IMR-90 (cell line): ENCODE data around the gene KRT35. TPM values are rescaled to one million over a fixed set of nuclear protein-coding genes. Genes with fewer than 3 reads are reported as not detected.

ENCODE experiments used
- ATAC-seq: fragments of 200-7000 bp; cut with Tn5 transposase; 2 replicates; pipeline ENCODE4 v1.9.1; 2020; ENCODE audit warnings: low read depth, mild to moderate bottlenecking, moderate library complexity
- BruUV-seq: library from RNA; stranded (reverse); fragments of 400-500 nt; replicated peaks from 2 replicates; lab custom pipeline; 2021; lab: Mats Ljungman, UMichigan
- CTCF ChIA-PET: fragments of 300-600 bp; formaldehyde crosslinking; extraction: SDS; loops from one replicate; lab custom pipeline; 2021; ENCODE audit warnings: antibody characterized with exemption; lab: Yijun Ruan, JAX
- POLR2A ChIA-PET: fragments of 300-600 bp; sonication (Branson Sonifier 250); formaldehyde crosslinking; loops from one replicate; lab custom pipeline; 2022; ENCODE audit warnings: antibody characterized with exemption; ENCODE audit not compliant: unreplicated experiment; lab: Charles Lee
- DNase-seq: peaks from one replicate; pipeline ENCODE4 v3.0.0; 2013
- H2AFZ ChIP-seq: replicated peaks from 2 replicates; pipeline ENCODE3; 2013; ENCODE audit warnings: low read length, mild to moderate bottlenecking; ENCODE audit not compliant: poor library complexity
- H2AK5ac ChIP-seq: 2 replicates; pipeline ENCODE4 v1.6.1; 2013; ENCODE audit warnings: low read depth, low read length, inconsistent platforms
- H2AK9ac ChIP-seq: replicated peaks from 2 replicates; pipeline ENCODE3; 2013; ENCODE audit warnings: mild to moderate bottlenecking, low read depth, low read length, moderate library complexity; ENCODE audit not compliant: poor library complexity
- H2BK120ac ChIP-seq: 2 replicates; pipeline ENCODE4 v1.6.1; 2013; ENCODE audit warnings: low read depth, low read length, inconsistent platforms
- H2BK15ac ChIP-seq: 3 replicates; pipeline ENCODE4 v1.6.1; 2013; ENCODE audit warnings: low read depth, low read length, inconsistent platforms
- H2BK20ac ChIP-seq: 2 replicates; pipeline ENCODE4 v1.6.1; 2013; ENCODE audit warnings: low read depth, mild to moderate bottlenecking, inconsistent platforms, low read length, moderate library complexity
- H2BK5ac ChIP-seq: 2 replicates; pipeline ENCODE4 v1.6.1; 2013; ENCODE audit warnings: mild to moderate bottlenecking, low read depth, low read length, inconsistent platforms; ENCODE audit not compliant: poor library complexity, severe bottlenecking
- H3K14ac ChIP-seq: replicated peaks from 2 replicates; pipeline ENCODE4 v1.6.1; 2013; ENCODE audit warnings: low read depth, low read length, inconsistent platforms
- H3K18ac ChIP-seq: 2 replicates; pipeline ENCODE4 v1.6.1; 2013; ENCODE audit warnings: low read depth, low read length, control low read depth
- H3K23ac ChIP-seq: 2 replicates; pipeline ENCODE4 v1.6.1; 2013; ENCODE audit warnings: low read depth, low read length, inconsistent platforms
- H3K27ac ChIP-seq: 2 replicates; pipeline ENCODE4 v1.5.1; 2013; ENCODE audit warnings: mild to moderate bottlenecking, control low read depth, low read length; ENCODE audit not compliant: insufficient read depth
- H3K27me3 ChIP-seq: 2 replicates; pipeline ENCODE4 v1.6.1; 2013; ENCODE audit warnings: low read length; ENCODE audit not compliant: control insufficient read depth, insufficient read depth
- H3K36me3 ChIP-seq: 2 replicates; pipeline ENCODE4 v1.6.1; 2013; ENCODE audit warnings: low read length, mixed read lengths; ENCODE audit not compliant: control insufficient read depth, insufficient read depth
- H3K4ac ChIP-seq: 2 replicates; pipeline ENCODE4 v1.6.1; 2013; ENCODE audit warnings: low read depth, low read length, inconsistent platforms
- H3K4me1 ChIP-seq: 2 replicates; pipeline ENCODE4 v1.6.1; 2013; ENCODE audit warnings: low read length, mixed read lengths; ENCODE audit not compliant: control insufficient read depth, insufficient read depth
- H3K4me2 ChIP-seq: 2 replicates; pipeline ENCODE4 v1.6.1; 2013; ENCODE audit warnings: low read depth, mild to moderate bottlenecking, control low read depth, low read length, moderate library complexity
- H3K4me3 ChIP-seq: 2 replicates; pipeline ENCODE4 v1.5.1; 2013; ENCODE audit warnings: low read depth, mild to moderate bottlenecking, control low read depth, low read length, moderate library complexity; ENCODE audit not compliant: insufficient read depth
- H3K56ac ChIP-seq: 2 replicates; pipeline ENCODE4 v1.6.1; 2013; ENCODE audit warnings: low read length, inconsistent platforms; ENCODE audit not compliant: insufficient read depth; ENCODE audit errors: extremely low read depth
- H3K79me1 ChIP-seq, 2 experiments: 2 replicates each; pipeline ENCODE4 v1.6.1; 2013; ENCODE audit warnings: low read length in 2 of 2, inconsistent platforms in 1 of 2, low read depth in 1 of 2
- H3K9ac ChIP-seq: 2 replicates; pipeline ENCODE4 v1.6.1; 2013; ENCODE audit warnings: low read depth, low read length, control low read depth
- H3K9me1 ChIP-seq: 2 replicates; pipeline ENCODE4 v1.6.1; 2013; ENCODE audit warnings: low read length, inconsistent platforms; ENCODE audit not compliant: insufficient read depth
- H3K9me3 ChIP-seq: 2 replicates; pipeline ENCODE4 v1.6.1; 2013; ENCODE audit warnings: low read length; ENCODE audit not compliant: control insufficient read depth, insufficient read depth
- H4K20me1 ChIP-seq: 2 replicates; pipeline ENCODE4 v1.6.1; 2013; ENCODE audit warnings: low read length, inconsistent platforms; ENCODE audit not compliant: insufficient read depth
- H4K5ac ChIP-seq: 2 replicates; pipeline ENCODE4 v1.6.1; 2013; ENCODE audit warnings: mild to moderate bottlenecking, low read depth, low read length, control low read depth
- H4K8ac ChIP-seq, 2 experiments: 2 replicates each; pipeline ENCODE4 v1.6.1; 2013; ENCODE audit warnings: low read depth in 2 of 2, low read length in 2 of 2, control low read depth in 1 of 2, inconsistent platforms in 1 of 2
- H4K91ac ChIP-seq: 2 replicates; pipeline ENCODE4 v1.6.1; 2013; ENCODE audit warnings: low read depth, low read length, inconsistent platforms; ENCODE audit not compliant: insufficient read depth
- BHLHE40 ChIP-seq: fragments of 150-350 bp; IDR thresholded peaks from 2 replicates; pipeline ENCODE4 v1.6.1; 2016; ENCODE audit warnings: mild to moderate bottlenecking, low read depth, low read length
- CEBPB ChIP-seq: IDR thresholded peaks from 2 replicates; pipeline ENCODE4 v1.6.1; 2012; ENCODE audit warnings: low read depth, low read length, improper control_type of control experiment
- CHD1 ChIP-seq: IDR thresholded peaks from 2 replicates; pipeline ENCODE4 v1.6.1; 2012; ENCODE audit warnings: low read depth, low read length, improper control_type of control experiment
- CTCF ChIP-seq: conservative IDR thresholded peaks from 2 replicates; pipeline ENCODE4 v1.5.1; 2012; ENCODE audit warnings: mild to moderate bottlenecking, low read depth, low read length, improper control_type of control experiment
- ELK1 ChIP-seq: fragments of 150-350 bp; IDR thresholded peaks from 2 replicates; pipeline ENCODE4 v1.6.1; 2016; ENCODE audit warnings: low read depth, mild to moderate bottlenecking, low read length, moderate library complexity, borderline replicate concordance
- FOS ChIP-seq: fragments of 150-350 bp; IDR thresholded peaks from 2 replicates; pipeline ENCODE4 v1.6.1; 2016; ENCODE audit warnings: low read depth, low read length
- MAFK ChIP-seq: IDR thresholded peaks from 2 replicates; pipeline ENCODE4 v1.6.1; 2012; ENCODE audit warnings: low read depth, low read length, improper control_type of control experiment
- MAZ ChIP-seq: IDR thresholded peaks from 2 replicates; pipeline ENCODE4 v1.6.1; 2012; ENCODE audit warnings: low read depth, mild to moderate bottlenecking, low read length, improper control_type of control experiment, moderate library complexity, borderline replicate concordance
- MXI1 ChIP-seq: IDR thresholded peaks from 2 replicates; pipeline ENCODE4 v1.6.1; 2012; ENCODE audit warnings: low read depth, mild to moderate bottlenecking, low read length, moderate library complexity, borderline replicate concordance
- NFE2L2 ChIP-seq: fragments of 150-350 bp; IDR thresholded peaks from 2 replicates; pipeline ENCODE4 v1.6.1; 2016; ENCODE audit warnings: low read depth, mild to moderate bottlenecking, low read length
- POLR2A ChIP-seq: IDR thresholded peaks from 2 replicates; pipeline ENCODE4 v1.6.1; 2012; ENCODE audit warnings: mild to moderate bottlenecking, low read depth, low read length
- RAD21 ChIP-seq: IDR thresholded peaks from 2 replicates; pipeline ENCODE4 v1.6.1; 2012; ENCODE audit warnings: low read length, improper control_type of control experiment
- RFX5 ChIP-seq: IDR thresholded peaks from 2 replicates; pipeline ENCODE4 v1.8.0; 2012; ENCODE audit warnings: low read depth, mild to moderate bottlenecking, low read length, moderate library complexity
- SMC3 ChIP-seq: fragments of 150-350 bp; IDR thresholded peaks from 2 replicates; pipeline ENCODE4 v1.6.1; 2016; ENCODE audit warnings: low read depth, mild to moderate bottlenecking, antibody characterized with exemption, low read length, moderate library complexity
- USF2 ChIP-seq: fragments of 150-350 bp; IDR thresholded peaks from 2 replicates; pipeline ENCODE4 v1.6.1; 2017; ENCODE audit warnings: mild to moderate bottlenecking, antibody characterized with exemption, low read length, low read depth
- WGBS, 2 experiments: methylation state at CpG; one replicate each; pipeline versions ENCODE4 v1.1.5 to v1.1.7; 2013; ENCODE audit warnings: missing lambda C conversion rate in 2 of 2; ENCODE audit not compliant: insufficient read length in 1 of 2; ENCODE audit errors: extremely low coverage in 2 of 2; 5-methylcytosine and 5-hydroxymethylcytosine counted together
- dilution Hi-C: fragments of 300-500 bp; cut with HindIII; formaldehyde crosslinking; loops from one replicate; pipeline ENCODE4 v1.14.3; 2018; ENCODE audit warnings: low sequenced_read_pairs; ENCODE audit not compliant: unreplicated experiment
- in situ Hi-C: fragments of 300-500 bp; cut with MboI; formaldehyde crosslinking; loops from 3 replicates; pipeline ENCODE4 v1.14.3; 2019; ENCODE audit warnings: low sequenced_read_pairs, inconsistent platforms, mixed read lengths
- intact Hi-C: fragments of 100-400 bp; cut with micrococcal nuclease; formaldehyde crosslinking; loops from 2 replicates; pipeline ENCODE4 v1.10.0; 2022
- polyA plus RNA-seq, 3 experiments: library from polyadenylated mRNA; depleted of rRNA; stranded (reverse); fragments of >200 nt; gene quantifications; 2 replicates each; pipeline ENCODE4 v1.2.3, GENCODE V29; 2012; ENCODE audit warnings: low replicate concordance in 1 of 3
- total RNA-seq: library from RNA; depleted of rRNA; stranded (reverse); fragments of >200 nt; gene quantifications from 2 replicates; pipeline ENCODE4 v1.2.3, GENCODE V29; 2012

Gene KRT35
- total and polyA plus RNA-seq, 2 of the 4 experiments (the other 2 are of a cell fraction), result not detected

GRCh38 chr17:41518789-41519449, 38.0 kb upstream of the KRT35 start, which contains the start of gene KRT15:
KRT15 (minus strand) TSS chr17:41518890; CDS start chr17:41518827, 63 bp downstream.
- Histone ChIP-seq H3K4me2 (no peak within 1 kb of the TSS), H2AK9ac (peak within 1 kb of the TSS; percentile 69), H4K91ac (0 out of 2 replicates have a peak within 1 kb of the TSS, but pooled peaks have one; percentile 39), H2BK20ac (no peak within 1 kb of the TSS), H3K4ac (peak within 1 kb of the TSS; percentile 26), H3K4me1 (peaks cover 27% of the 10 kb centered on the region), H4K8ac (peak within 1 kb of the TSS in 1 of 2 experiments; percentile 41; a peak in 1 of 4 replicates), H3K23ac (0 out of 2 replicates have a peak within 1 kb of the TSS, but pooled peaks have one; percentile 31), H2BK120ac (peak within 1 kb of the TSS; percentile 64; the same call in 1 of the 2 replicates), H3K9me3 (no peaks in the 10 kb centered on the region), H3K4me3 (no peak within 1 kb of the TSS), H3K79me1 (peaks cover 0 to 4% of the 10 kb centered on the region in 2 experiments; a peak in 1 of 4 replicates), H2AK5ac (peak within 1 kb of the TSS; percentile 29; the same call in 1 of the 2 replicates), H3K9ac (no peak within 1 kb of the TSS), H2BK15ac (peak within 1 kb of the TSS; percentile 3; the same call in 1 of the 3 replicates), H3K9me1 (peaks cover 11% of the 10 kb centered on the region; the same call in 1 of the 2 replicates), H3K56ac (no peak within 1 kb of the TSS), H2AFZ (peak within 1 kb of the TSS; percentile 83), H3K36me3 (no peaks in the 10 kb centered on the region), H3K18ac (no peak within 1 kb of the TSS; the same call in 1 of the 2 replicates), H3K27ac (no peak within 1 kb of the TSS), H3K14ac (no peak within 1 kb of the TSS), H2BK5ac (peak within 1 kb of the TSS; percentile 23), H4K20me1 (no peaks in the 10 kb centered on the region), H4K5ac (no peak within 1 kb of the TSS; the same call in 1 of the 2 replicates), H3K27me3 (no peaks in the 10 kb centered on the region)
- ChIA-PET POLR2A (no interaction called here), CTCF (interaction anchor here (0.6 to 1.3 kb wide), 2 partner anchors 13 to 30 kb away, joined by 3 to 7 read pairs; partner anchors contain the start of gene KRT13)
- peak; percentile 28 for DNase-seq
- intact Hi-C loops, result no loop called here
- no peak for ATAC-seq
- no TSS peak for BruUV-seq
- WGBS, 2 experiments, result 67% methylated on average over 3 of the region's 8 CpGs; no CpG with 5 or more reads in 1 of the 2 experiments
- dilution Hi-C loops, result no loop called here
- in situ Hi-C loops, result no loop called here
- TF ChIP-seq ELK1 (no peak), MAZ (no peak), MAFK (no peak), CTCF (no peak), MXI1 (no peak), SMC3 (no peak), CHD1 (no peak), POLR2A (no peak), BHLHE40 (no peak), RFX5 (no peak), NFE2L2 (no peak), FOS (no peak), CEBPB (no peak), USF2 (no peak), RAD21 (no peak)
